ENCODE measurements around the gene RRM2. TPM values are rescaled to one million over a fixed set of nuclear protein-coding genes. Genes with fewer than 3 reads are reported as not detected.

Gene RRM2
- total and polyA plus RNA-seq, 8 donors = 24.9 to 85.8 (median 45.3) TPM

GRCh38 chr2:10164601-10165000 lies 42.1 kb downstream of the RRM2 start:
- Histone ChIP-seq H3K4me3 (no peak overlapping the region), H3K9me3 (no peaks in the 10 kb centered on the region), H3K36me3 (peaks cover 0 to 11% of the 10 kb centered on the region in 2 donors), H3K4me1 (no peaks in the 10 kb centered on the region), H3K27me3 (no peaks in the 10 kb centered on the region), H3K27ac (no peak overlapping the region)
- ATAC-seq (no peak), DNase-seq (no peak)
- intact Hi-C loops (cut with DNase I) = no loop called here
- TF ChIP-seq CTCF (IDR thresholded peaks at IDR 0.05) = no peak

DNA sequence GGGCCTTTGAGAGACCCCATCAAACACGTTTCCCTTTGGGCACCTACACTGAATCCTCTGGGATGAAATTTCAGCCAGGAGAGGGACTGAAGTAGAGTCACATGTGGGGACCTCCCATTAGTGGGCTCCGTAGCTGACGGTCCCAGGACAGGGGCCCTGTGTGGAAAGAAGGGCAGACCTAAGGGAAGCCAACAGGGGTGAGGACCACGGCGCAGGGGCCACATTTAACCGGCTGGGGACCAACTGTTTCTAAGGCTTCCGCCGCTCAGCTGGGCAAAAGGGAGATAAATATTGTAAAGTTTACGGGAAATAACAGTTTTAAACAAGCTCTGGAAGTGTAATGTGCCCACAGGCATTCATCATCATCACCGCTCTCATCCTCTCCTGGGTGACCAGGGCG lies 42.7 kb downstream of the RRM2 start:
- Histone ChIP-seq H3K27ac (no peak overlapping the region), H3K36me3 (peaks cover 0 to 11% of the 10 kb centered on the region in 2 donors), H3K4me3 (no peak overlapping the region), H3K27me3 (no peaks in the 10 kb centered on the region), H3K4me1 (no peaks in the 10 kb centered on the region), H3K9me3 (no peaks in the 10 kb centered on the region)
- ATAC-seq (no peak), DNase-seq (no peak)
- intact Hi-C loops (cut with DNase I) = no loop called here
- TF ChIP-seq CTCF (IDR thresholded peaks at IDR 0.05) = no peak

DNA sequence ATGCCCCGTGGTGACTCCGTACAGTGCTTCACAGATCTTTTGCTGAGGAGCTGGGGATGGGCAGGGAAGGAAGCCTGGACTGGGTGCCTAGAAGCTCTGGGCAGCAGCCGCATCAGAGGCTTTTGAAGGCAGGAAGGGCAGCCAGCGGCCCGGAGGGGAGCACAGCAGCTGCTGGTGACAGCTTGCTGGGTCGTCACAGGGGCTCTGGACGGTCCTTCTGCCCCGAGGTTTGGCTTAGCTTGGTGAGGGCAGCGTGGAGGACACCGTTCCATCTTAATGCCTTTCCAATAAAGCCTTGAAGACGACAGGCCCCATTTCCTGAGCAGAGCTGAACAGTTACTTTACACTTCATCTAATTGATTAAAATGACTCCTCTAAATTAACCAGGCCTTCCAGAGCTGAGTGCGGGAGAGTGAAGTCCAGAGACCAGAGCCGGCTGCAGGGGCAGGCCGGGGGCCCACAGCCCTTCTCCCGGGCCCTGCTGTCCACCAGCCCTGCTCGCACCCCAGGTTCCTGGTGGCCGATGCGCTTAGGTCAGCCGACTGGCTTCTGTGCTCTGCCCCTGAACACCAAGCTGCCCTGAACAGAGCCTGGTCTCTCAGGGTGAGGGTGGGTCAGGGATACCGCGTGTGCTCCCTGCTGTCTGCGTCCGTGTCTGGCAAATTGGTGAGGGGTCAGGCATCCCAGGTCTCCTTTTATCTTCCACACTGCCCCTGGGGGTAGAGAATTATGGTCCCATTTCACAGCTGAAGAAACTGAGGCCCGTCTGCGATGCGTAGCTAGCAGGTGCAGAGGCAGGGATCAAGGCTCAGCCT lies 43.5 kb downstream of the RRM2 start:
- peaks cover 0 to 11% of the 10 kb centered on the region in 2 donors for H3K36me3 ChIP-seq
- H3K4me3 ChIP-seq = no peak overlapping the region
- H3K9me3 ChIP-seq = no peaks in the 10 kb centered on the region
- H3K4me1 ChIP-seq = no peaks in the 10 kb centered on the region
- TF ChIP-seq CTCF (IDR thresholded peaks at IDR 0.05) = no peak
- intact Hi-C loops (cut with DNase I) = no loop called here
- ATAC-seq = no peak
- no peaks in the 10 kb centered on the region for H3K27me3 ChIP-seq
- H3K27ac ChIP-seq = no peak overlapping the region
- peak in 1 of 4 donors; percentile 62 for DNase-seq

- Histone ChIP-seq H3K27me3 (no peaks in the 10 kb centered on the region), H3K27ac (no peak overlapping the region), H3K4me1 (no peaks in the 10 kb centered on the region), H3K9me3 (no peaks in the 10 kb centered on the region), H3K4me3 (no peak overlapping the region), H3K36me3 (peaks cover 0 to 11% of the 10 kb centered on the region in 2 donors)
- intact Hi-C loops (cut with DNase I) = no loop called here
- ATAC-seq (no peak), DNase-seq (no peak)
- TF ChIP-seq CTCF (IDR thresholded peaks at IDR 0.05) = no peak
Measured at GRCh38 chr2:10166676-10167292, 44.2 kb downstream of the RRM2 start.

- intact Hi-C loops (cut with DNase I) = no loop called here
- no peak for ATAC-seq
- no peak for DNase-seq
- H3K9me3 ChIP-seq = no peaks in the 10 kb centered on the region
- TF ChIP-seq CTCF (IDR thresholded peaks at IDR 0.05) = no peak
- peaks cover 0 to 11% of the 10 kb centered on the region in 2 donors for H3K36me3 ChIP-seq
- no peaks in the 10 kb centered on the region for H3K4me1 ChIP-seq
- no peaks in the 10 kb centered on the region for H3K27me3 ChIP-seq
- H3K27ac ChIP-seq = no peak overlapping the region
- H3K4me3 ChIP-seq = no peak overlapping the region
Measured at GRCh38 chr2:10167316-10167715, 44.8 kb downstream of the RRM2 start.
